SU-DHL-6 (cell line): ENCODE measurements around the gene EDAR.

Experiments
- EZH2phosphoT487 ChIP-seq: fragments of 200-600 bp; sonication (generic), shearing (Covaris generic); conservative IDR thresholded peaks from 2 replicates; pipeline ENCODE4 v1.6.1; 2018; ENCODE audit warnings: mild to moderate bottlenecking, antibody characterized with exemption, low read length, moderate library complexity, mixed read lengths
- TF ChIP-seq, protein P1 (sequence below): fragments of 200-600 bp; sonication (generic); IDR thresholded peaks from one replicate; pipeline ENCODE4 v1.5.1; 2017; ENCODE audit warnings: antibody characterized with exemption, mild to moderate bottlenecking, low read length, moderate library complexity; ENCODE audit not compliant: insufficient read depth, poor library complexity, severe bottlenecking

DNA sequence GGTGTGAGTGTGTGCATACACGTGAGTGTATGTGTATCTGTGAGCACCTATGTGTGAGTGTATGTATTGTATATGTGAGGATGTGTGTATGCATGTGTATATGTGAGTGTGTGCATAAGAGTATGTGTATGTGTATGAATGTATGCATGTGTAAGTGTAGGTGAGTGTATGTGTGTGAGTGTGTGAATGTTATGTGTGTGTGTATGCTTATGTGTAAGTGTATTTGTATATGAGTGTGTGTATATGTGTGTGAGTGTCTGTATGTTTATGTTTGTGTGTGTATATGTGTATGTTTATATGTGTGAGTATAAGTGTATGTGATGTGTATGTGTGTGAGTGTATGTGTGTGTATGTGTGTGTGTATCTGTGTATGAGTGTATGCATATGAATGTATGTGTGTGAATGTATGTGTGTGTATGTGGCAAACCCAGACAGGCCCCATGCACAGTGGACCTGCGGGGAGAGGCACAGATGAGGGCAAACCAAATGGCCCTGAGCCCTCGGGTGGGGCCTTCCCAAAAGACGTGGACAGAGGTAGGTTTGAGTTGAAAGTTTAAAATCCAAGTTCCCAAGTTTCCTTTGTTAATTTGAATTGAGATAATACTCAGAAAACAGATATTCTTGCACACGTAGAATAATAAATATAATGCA is 51.5 kb downstream of the EDAR start:
- TF ChIP-seq, protein P1, sequence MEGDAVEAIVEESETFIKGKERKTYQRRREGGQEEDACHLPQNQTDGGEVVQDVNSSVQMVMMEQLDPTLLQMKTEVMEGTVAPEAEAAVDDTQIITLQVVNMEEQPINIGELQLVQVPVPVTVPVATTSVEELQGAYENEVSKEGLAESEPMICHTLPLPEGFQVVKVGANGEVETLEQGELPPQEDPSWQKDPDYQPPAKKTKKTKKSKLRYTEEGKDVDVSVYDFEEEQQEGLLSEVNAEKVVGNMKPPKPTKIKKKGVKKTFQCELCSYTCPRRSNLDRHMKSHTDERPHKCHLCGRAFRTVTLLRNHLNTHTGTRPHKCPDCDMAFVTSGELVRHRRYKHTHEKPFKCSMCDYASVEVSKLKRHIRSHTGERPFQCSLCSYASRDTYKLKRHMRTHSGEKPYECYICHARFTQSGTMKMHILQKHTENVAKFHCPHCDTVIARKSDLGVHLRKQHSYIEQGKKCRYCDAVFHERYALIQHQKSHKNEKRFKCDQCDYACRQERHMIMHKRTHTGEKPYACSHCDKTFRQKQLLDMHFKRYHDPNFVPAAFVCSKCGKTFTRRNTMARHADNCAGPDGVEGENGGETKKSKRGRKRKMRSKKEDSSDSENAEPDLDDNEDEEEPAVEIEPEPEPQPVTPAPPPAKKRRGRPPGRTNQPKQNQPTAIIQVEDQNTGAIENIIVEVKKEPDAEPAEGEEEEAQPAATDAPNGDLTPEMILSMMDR: no peak
- no peak for TF ChIP-seq EZH2phosphoT487
